GM04504 (cell line): Measurements from ENCODE around the gene PDK2.

Experiments used
- DNase-seq: peaks from one replicate; pipeline ENCODE4 v3.0.0-alpha.2; 2012; ENCODE audit warnings: low read depth

PDK2 gene

DNA sequence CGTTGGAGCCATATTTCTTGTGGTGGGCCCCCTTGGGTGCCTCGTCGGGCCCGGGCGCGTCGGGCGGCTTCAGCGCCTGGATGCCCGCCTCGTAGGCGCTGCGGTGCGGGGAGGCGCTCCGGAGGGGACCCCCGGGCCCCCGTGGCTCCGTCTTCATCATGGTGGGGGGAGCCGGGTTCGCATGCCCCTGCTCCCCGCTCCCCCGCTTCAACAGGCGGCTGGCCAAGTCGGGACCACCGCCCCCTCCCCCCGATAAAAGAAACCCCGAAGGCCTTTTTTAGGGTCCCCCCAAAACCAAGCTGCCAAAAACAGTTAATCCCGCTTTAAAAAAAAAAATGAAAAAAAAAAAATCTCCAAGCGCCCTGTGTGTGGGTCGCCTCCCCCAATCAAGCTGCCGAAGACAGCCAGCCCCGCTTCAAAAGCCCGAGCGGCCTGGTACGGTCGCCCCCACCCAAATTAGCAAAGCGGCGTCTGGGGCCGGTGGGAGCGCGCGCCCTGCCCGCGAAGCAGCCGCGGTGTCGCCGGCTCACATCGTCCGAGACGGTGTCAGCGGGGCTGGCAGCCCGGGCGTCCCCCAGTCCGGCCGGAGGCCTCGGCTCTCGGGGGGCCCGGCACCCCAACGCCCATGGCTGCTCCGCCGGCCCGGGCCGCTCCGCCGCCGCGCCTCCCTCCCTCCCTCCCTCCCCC, 55.3 kb downstream of the PDK2 start, which contains the start of gene PPP1R9B:
TSS of gene PPP1R9B (minus strand) at position 324 of the 687 bp plus-strand sequence. CDS start at position 160, 164 bp downstream.
- DNase-seq: no peak

DNA sequence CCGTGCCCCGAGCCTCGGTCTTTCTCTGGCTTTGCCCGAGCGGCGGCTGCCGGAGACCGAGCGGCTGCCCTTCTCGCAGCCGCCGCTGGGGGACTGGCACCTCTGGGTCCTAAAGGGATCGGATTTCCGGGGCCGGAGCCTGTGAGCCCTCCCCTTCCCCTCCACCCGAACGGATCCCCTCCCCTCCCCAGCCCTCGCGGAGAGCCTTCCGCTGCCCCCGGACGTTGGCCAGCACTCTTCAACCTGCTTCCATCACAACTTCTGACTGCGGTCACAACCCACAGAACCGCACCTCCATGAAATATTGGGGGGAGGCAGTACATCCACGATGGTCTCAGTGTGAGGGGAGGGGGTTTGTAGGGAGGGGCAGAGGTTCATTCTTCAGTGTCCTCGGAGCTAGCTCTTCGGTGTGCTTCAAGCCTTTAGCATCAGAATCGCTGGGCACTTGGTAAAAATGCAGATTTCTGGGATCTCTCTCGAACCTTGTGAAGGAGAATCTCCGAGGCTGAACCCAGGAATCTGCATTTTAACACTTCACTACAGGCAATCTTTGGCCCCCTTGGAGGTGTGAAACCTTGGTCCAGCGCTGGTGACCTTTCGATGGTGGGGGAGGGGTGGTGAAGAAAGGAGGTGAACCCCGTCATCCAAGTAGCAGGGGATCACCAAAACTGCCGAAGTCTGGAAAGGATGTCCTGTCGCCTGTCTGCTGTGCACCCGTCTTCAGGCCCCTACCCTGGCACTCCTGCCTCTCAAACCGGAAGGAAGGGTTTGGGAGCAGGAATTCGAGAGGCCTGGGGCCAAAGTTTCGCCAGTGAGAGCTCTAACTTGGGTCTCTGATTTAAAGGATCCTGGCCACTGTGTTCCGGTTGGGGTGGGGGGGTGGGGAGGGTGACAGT, 56.1 kb downstream of the PDK2 start:
- peak; percentile 80 for DNase-seq

DNA sequence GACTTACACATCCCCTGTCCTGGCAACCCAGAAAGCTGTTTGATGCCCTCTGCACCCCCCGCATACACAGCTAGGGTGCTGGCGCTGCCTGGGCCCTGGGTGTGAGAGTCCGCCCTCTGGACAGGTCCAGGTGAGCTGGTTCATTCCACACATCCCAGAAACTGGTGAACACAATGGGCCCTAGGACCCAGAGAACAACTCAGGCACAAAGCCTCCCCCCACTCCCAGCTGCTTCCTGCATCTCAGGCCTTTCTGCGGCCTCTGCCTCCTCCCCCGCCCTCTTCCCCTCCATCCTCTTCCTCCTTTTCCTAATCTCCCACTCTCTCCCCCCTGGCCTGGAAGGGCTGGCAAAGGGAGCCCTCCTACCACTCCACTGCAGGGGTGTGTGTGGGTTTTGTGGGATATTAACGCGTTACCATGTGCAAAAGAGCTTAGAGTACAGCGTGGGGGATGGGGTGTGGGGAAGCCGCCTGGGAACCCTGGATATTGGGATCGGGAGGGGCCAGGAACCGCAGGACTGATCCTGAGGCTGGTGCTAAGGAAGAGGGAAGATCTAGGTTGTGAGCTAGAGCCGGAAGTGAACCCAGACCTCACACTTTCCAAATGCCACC, 56.9 kb downstream of the PDK2 start:
- peak; percentile 72 for DNase-seq

DNA sequence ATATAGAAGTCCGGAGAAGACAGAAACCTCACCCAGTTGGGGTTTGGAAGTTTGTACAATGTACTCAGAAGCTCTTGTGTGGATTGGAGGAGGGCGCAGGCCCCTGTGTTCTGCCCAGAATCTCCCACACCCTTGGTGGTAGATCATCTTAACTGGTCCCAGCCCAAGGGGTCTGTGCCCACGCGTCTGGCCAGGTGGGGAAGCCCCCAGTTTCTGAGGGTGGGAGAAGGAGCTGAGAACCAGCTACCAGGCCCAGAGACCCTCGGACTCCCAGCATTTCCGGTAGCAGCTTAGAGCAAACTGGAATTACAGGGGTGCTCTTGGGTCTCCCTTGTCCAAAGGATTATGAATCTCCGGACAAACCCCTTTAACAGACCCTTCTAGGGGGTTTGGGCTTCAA, 57.6 kb downstream of the PDK2 start:
- DNase-seq: no peak

DNA sequence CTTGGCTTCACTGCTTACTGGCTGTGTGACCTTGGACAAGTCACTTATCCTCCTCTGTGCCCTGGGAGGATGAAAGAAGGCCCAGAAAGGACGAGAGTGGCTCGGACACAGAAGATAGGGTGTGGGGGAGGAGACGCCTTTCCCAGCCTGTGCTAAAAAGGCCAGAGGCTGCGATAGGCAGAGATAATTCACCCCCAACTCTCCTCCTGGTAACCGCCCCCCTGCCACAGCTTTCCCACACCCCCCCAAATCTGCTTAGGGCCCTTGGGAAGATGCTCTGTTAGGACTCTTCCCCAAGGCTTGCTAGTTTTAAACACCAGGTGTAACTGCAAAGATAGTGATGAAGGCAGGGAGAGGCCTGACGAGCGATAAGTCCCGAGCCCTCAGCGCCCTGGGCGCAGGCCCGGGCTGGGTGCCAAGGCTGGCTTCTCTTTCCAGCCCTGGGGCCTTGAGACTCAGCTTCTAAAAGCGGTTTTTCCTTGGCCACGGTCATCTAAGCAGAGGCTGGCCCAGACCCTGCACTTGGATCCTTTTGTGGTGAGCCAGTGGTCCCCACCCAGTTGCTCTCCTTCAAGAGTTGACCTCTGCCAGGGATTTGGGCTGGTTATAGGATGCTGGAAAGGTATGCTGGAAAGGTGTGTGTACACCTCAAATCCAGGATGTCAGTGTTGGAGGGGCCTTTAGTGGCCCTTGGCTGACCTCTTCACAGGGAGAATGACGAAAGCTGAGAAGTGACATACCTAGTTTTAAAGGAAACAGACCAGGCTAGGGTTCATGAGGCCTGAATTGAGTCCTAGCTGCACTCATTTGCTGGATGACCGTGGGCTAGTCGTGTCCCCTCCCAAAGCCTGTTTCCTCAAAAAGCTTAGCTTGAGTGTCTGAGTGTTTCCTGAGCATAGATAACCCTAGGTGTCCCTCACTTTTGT, 58.8 kb downstream of the PDK2 start:
- DNase-seq: no peak

DNA sequence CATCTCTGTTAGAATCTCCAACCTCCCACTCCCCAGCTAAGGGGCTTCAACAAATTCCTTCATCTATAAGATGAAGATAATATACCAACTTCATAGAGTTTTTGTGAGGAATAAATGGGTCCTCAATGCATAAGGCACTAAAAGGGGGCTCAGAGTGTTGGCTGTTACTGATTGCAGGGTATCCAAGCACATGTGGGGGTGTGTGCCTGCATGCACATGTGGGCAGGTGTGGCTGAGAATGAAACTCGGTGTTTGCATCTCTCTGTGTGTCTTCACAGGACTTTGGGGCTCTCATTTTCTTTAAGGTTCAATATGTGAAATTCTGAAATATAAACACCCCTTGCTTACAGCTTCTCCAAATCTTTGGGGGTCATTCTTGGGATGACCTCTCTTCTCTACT, 59.5 kb downstream of the PDK2 start:
- no peak for DNase-seq

DNA sequence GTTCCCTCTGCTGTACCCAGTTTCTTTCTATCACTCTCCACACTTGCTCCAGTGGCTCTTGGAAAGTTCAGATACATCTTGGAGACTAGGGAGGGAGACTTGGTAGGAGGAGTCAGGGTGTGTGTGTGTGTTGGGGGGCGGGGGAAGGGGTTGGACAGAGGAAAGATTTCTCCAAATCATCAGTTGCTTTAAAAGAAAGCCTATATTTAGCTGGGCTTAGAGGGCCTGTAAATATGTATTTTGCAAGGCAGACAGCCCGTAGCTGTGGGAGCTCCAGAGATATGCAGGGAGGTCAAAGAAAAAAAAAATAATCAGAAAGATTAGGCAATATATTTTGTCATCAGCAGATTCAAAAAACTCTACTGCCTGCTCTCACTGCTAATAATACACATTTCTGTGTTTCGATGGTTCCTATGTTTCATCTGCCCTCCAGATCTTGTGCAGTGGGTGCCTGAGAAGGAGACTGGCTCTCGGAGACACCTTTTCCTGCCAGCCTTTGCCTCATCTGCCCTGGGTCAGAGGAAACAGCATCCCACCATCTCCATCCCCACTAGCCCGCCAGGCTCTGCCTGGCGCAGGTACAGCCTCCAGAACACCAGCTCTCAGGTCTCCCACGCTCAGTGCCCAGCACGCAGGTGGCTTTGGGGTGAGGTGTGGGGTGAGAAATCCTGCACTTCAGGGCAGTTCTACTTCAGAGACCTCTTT, 60.1 kb downstream of the PDK2 start:
- DNase-seq: no peak

DNA sequence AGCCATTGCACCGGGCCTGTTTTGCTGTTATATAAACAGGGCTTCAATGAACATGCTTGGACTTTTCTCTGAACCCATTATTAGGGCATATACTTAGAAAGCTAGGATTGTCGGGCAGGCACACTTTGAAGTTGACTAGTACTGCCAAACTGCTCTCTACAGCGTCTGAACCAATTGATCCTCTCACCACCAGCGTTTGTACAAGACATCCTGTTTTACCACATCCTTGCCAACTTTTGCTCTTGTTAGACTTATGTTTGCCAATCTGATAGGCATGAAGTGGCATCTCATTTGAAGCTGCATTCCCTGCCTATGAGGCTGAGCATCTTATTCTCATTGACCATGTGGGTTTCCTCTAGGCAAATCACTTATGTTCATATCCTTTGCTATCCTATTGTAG, 62.7 kb downstream of the PDK2 start:
- DNase-seq: no peak

DNA sequence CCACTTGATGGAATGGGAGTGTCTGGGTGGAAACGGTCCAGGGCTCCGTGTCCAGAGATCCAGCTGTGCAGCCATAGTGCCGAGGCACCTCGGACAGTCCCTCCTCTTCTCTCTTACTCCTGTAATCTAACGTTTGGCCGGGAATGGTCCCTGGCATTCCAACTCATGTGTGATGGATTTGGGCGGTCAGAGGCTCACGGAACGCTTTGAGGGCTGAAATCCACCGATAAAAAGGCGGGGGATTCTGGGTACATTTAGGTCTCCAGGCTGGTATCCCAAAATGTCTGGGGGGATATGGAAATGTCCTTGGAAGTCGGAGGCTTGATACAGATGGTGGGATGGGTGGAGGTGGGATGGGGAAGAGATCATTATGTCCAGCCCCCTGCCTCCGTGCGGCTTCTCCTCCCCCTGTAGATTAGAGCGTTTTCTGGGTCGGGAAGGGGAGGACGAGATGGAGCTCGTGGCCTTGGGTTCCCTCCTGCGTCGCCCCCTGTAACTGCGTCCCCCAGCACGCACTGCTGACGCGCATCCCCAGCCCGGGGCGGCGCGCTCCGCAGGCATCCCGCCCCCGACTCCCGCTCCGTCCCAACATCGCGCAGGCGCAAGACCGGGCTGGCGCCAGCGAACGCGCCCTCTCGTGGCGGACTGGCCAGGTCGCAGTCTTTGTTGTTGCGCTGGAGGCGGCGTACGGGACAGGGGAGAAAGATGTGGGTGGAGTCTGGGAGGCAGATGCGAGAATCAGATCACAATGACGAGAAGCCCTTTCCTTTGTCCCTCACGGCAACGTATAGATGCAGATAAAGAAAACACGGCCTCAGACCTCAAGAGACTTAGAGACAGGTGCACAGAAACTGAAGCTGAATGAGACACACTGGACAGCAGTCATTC, 66.1 kb downstream of the PDK2 start:
- peak; percentile 72 for DNase-seq
